HG03571 (cell line): ENCODE results near the gene PIGM.

Experiments
- ATAC-seq: cut with Tn5 transposase; IDR thresholded peaks from one replicate; pipeline ENCODE4 v1.9.1; 2021; ENCODE audit not compliant: unreplicated experiment

The PIGM gene

GRCh38 chr1:160022330-160023310 is 9.2 kb downstream of the PIGM start:
- no peak for ATAC-seq

- ATAC-seq = no peak
Measured at GRCh38 chr1:160021376-160022074, 10.3 kb downstream of the PIGM start.

- no peak for ATAC-seq
Measured at GRCh38 chr1:160020196-160020595, 11.6 kb downstream of the PIGM start.

- ATAC-seq = no peak
Measured at GRCh38 chr1:160018900-160019299, 12.9 kb downstream of the PIGM start.

- no peak for ATAC-seq
Measured at GRCh38 chr1:160018347-160018746, 13.4 kb downstream of the PIGM start.

GRCh38 chr1:160017592-160017991 is 14.2 kb downstream of the PIGM start:
- no peak for ATAC-seq

- ATAC-seq = no peak
Measured at GRCh38 chr1:160011781-160012180, 20.0 kb downstream of the PIGM start.

GRCh38 chr1:160009801-160010200 is 22.0 kb downstream of the PIGM start:
- no peak for ATAC-seq

GRCh38 chr1:160009081-160009480 is 22.7 kb downstream of the PIGM start:
- ATAC-seq = no peak

- no peak for ATAC-seq
Measured at GRCh38 chr1:160007577-160008200, 24.1 kb downstream of the PIGM start.

- no peak for ATAC-seq
Measured at GRCh38 chr1:160006312-160006940, 25.4 kb downstream of the PIGM start.

GRCh38 chr1:160005070-160005469 is 26.7 kb downstream of the PIGM start:
- ATAC-seq = no peak

- ATAC-seq = no peak
Measured at GRCh38 chr1:160004425-160004824, 27.4 kb downstream of the PIGM start.

- ATAC-seq = no peak
Measured at GRCh38 chr1:160004001-160004400, 27.8 kb downstream of the PIGM start.

- no peak for ATAC-seq
Measured at GRCh38 chr1:160001440-160001839, 30.4 kb downstream of the PIGM start.

- no peak for ATAC-seq
Measured at GRCh38 chr1:159999204-159999603, 32.6 kb downstream of the PIGM start.

GRCh38 chr1:159996653-159997052 is 35.1 kb downstream of the PIGM start:
- no peak for ATAC-seq

GRCh38 chr1:159994896-159995295 is 36.9 kb downstream of the PIGM start:
- ATAC-seq = no peak

- no peak for ATAC-seq
Measured at GRCh38 chr1:159993911-159994310, 37.9 kb downstream of the PIGM start.

GRCh38 chr1:159992161-159992560 is 39.6 kb downstream of the PIGM start:
- ATAC-seq = no peak

- ATAC-seq = no peak
Measured at GRCh38 chr1:159991513-159991912, 40.3 kb downstream of the PIGM start.
